Neural crest cell (in vitro differentiated cells): ENCODE results near the gene TST. TPM values are rescaled to one million over a fixed set of nuclear protein-coding genes. Genes with fewer than 3 reads are reported as not detected.
A peak's percentile ranks its signal among the peaks of the same experiment; 100 is the strongest.

Experiments used
- DNase-seq: peaks from one replicate; pipeline ENCODE4 v3.0.0; 2021; ENCODE audit warnings: low read depth, mixed read lengths, low spot score
- H3K27ac Mint-ChIP-seq: one replicate; pipeline ENCODE4 v1.8.0; 2021; ENCODE audit warnings: mild to moderate bottlenecking, mixed read lengths; ENCODE audit not compliant: unreplicated experiment
- H3K27me3 Mint-ChIP-seq: 2 replicates; pipeline ENCODE4 v1.8.0; 2021; ENCODE audit warnings: low read depth, mild to moderate bottlenecking, mixed read lengths
- H3K36me3 Mint-ChIP-seq: 2 replicates; pipeline ENCODE4 v1.8.0; 2021; ENCODE audit warnings: low read depth, mild to moderate bottlenecking, mixed read lengths
- H3K4me1 Mint-ChIP-seq: 2 replicates; pipeline ENCODE4 v1.8.0; 2021; ENCODE audit warnings: mixed read lengths
- H3K4me3 Mint-ChIP-seq: one replicate; pipeline ENCODE4 v1.8.0; 2021; ENCODE audit warnings: mild to moderate bottlenecking, mixed read lengths
- H3K9me3 Mint-ChIP-seq: 2 replicates; pipeline ENCODE4 v1.8.0; 2021; ENCODE audit warnings: mixed read lengths
- total RNA-seq: library from RNA; stranded (reverse); gene quantifications from 2 replicates; pipeline ENCODE4 v1.2.1, GENCODE V29; 2021
- TF ChIP-seq, protein P1 (sequence below): fragments of 200-600 bp; sonication (generic); conservative IDR thresholded peaks from 2 replicates; pipeline ENCODE4 v1.5.0; 2021; ENCODE audit warnings: antibody characterized with exemption, mild to moderate bottlenecking

Gene TST
- total RNA-seq, 1 donor from 2014 or later: 31.0 TPM

DNA sequence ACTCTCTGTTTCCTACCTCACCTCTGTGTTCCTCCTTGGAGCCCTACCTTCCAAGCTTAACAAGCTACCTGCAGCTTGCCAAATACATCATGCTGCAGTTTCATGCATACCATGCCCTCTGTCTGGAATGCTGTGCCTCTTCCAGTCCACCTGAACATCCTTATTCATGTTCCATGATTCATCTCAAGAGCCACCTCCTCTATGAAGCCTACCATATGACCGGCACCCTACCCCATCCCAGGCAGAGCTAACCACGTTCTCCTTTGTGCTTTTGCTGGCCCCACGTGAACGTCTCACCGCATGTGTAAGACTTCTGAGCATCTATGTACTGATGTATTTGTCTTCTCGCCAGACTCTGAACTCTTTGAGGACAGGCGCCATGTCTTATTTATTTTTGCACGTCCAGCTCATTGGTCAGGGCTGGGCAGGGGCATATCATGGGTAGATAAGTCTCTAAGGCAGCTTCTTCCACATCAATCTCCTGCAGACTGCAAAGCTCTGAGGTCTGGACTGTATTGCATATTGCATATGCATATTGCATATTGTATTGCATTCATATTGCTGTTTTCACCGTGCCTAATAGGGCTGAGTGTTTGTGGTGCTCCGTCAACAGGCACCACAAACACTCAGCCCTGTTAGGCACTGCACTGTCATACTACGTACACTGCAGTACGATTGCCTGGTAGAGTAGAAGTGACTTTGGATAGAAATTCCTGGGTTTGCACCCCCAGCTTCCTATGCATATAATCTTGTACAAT, 31.0 kb downstream of the TST start:
- Mint-ChIP-seq H3K36me3 (no peaks in the 10 kb centered on the region), H3K27ac (no peak overlapping the region), H3K4me1 (no peaks in the 10 kb centered on the region), H3K4me3 (no peak overlapping the region), H3K9me3 (peaks cover 12% of the 10 kb centered on the region), H3K27me3 (peaks cover 50% of the 10 kb centered on the region)
- TF ChIP-seq, protein P1, sequence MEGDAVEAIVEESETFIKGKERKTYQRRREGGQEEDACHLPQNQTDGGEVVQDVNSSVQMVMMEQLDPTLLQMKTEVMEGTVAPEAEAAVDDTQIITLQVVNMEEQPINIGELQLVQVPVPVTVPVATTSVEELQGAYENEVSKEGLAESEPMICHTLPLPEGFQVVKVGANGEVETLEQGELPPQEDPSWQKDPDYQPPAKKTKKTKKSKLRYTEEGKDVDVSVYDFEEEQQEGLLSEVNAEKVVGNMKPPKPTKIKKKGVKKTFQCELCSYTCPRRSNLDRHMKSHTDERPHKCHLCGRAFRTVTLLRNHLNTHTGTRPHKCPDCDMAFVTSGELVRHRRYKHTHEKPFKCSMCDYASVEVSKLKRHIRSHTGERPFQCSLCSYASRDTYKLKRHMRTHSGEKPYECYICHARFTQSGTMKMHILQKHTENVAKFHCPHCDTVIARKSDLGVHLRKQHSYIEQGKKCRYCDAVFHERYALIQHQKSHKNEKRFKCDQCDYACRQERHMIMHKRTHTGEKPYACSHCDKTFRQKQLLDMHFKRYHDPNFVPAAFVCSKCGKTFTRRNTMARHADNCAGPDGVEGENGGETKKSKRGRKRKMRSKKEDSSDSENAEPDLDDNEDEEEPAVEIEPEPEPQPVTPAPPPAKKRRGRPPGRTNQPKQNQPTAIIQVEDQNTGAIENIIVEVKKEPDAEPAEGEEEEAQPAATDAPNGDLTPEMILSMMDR: no peak
- no peak for DNase-seq

DNA sequence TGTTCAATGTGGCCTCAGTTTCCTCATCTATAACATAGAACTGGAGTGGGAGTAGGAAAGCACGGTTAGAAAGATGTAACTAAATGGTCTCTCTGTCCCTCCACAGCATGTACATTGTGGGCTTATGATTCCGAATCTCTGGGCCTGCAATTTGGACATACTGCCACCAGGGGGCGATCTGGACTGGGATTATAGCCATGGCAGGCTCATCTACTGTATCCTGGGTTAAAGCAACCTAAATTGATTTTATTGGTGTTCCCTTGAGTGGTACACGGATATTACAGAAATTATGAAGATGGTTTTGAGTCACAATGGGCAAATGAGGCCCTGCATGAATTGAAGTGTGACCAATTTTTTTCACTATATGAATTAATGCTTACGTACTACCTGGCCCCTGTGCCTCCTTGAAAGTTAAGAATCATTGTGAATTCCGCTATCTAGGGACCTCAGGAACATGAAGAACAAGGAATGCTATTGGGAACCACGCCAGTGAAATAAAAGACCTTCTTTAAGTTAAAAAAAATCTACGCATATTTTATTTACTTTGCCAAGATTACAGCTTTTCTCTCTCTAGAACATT, 32.9 kb downstream of the TST start:
- DNase-seq: peak; percentile 31
- no peak overlapping the region for H3K27ac Mint-ChIP-seq
- H3K9me3 Mint-ChIP-seq: peaks cover 12% of the 10 kb centered on the region
- TF ChIP-seq, protein P1: peak; percentile 74
- H3K4me3 Mint-ChIP-seq: no peak overlapping the region
- H3K27me3 Mint-ChIP-seq: peaks cover 43% of the 10 kb centered on the region
- peaks cover under 1% of the 10 kb centered on the region for H3K4me1 Mint-ChIP-seq
- H3K36me3 Mint-ChIP-seq: no peaks in the 10 kb centered on the region

DNA sequence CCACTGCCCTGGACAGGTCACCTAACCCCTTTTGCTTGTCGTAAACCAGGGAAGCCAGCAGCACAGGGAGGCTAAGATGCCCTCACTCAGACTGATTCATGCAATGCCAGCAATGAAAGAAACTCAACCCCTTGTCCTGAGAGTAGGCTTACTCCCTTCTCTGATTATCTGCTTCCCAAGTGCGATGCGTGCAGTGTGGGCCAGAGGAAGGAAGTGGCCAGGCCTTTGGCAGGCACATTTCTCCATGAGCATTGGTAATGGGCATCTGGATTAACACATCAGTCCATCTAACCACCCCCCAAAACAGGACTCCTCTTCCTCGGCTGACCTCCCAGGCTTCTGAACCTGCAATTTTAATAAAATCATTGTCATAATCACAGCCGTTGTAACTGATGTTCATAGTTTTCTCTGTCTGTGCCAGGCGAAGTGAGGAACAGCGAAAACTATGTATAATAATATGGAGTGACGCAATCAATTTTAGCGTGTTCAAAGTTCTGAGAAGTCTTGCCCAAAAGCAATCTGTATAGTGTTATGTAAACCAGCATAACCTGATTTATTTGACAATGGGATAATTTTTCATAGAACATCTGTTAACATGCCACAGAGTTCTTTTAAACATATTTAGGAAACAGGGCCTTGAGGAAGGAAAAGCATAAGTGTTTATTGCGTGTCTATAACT, 33.9 kb downstream of the TST start:
- Mint-ChIP-seq H3K27me3 (peaks cover 37% of the 10 kb centered on the region), H3K4me3 (no peak overlapping the region), H3K27ac (no peak overlapping the region), H3K4me1 (peaks cover 6% of the 10 kb centered on the region), H3K9me3 (peaks cover 12% of the 10 kb centered on the region), H3K36me3 (no peaks in the 10 kb centered on the region)
- TF ChIP-seq, protein P1: no peak
- no peak for DNase-seq

- H3K27ac Mint-ChIP-seq: no peak overlapping the region
- TF ChIP-seq, protein P1: peak; percentile 25
- H3K4me1 Mint-ChIP-seq: peaks cover 15% of the 10 kb centered on the region
- no peaks in the 10 kb centered on the region for H3K36me3 Mint-ChIP-seq
- DNase-seq: no peak
- H3K27me3 Mint-ChIP-seq: peaks cover 18% of the 10 kb centered on the region
- H3K4me3 Mint-ChIP-seq: peak overlapping the region; percentile 38
- H3K9me3 Mint-ChIP-seq: peaks cover 12% of the 10 kb centered on the region
Observed at GRCh38 chr22:36982136-36982535, 37.1 kb downstream of the TST start.

GRCh38 chr22:36981247-36981775, 37.9 kb downstream of the TST start:
- Mint-ChIP-seq H3K4me1 (peaks cover 15% of the 10 kb centered on the region), H3K27me3 (peaks cover 20% of the 10 kb centered on the region), H3K9me3 (peaks cover 11% of the 10 kb centered on the region), H3K36me3 (no peaks in the 10 kb centered on the region), H3K27ac (no peak overlapping the region), H3K4me3 (no peak overlapping the region)
- no peak for DNase-seq
- TF ChIP-seq, protein P1: no peak
